ENCODE results near the gene THRB.

GRCh38 chr3:24162929-24163328, 331.7 kb downstream of the THRB start:
- TF ChIP-seq EZH2phosphoT487 (IDR thresholded peaks at IDR 0.05; ENCODE audit: low read depth, severe bottlenecking, unreplicated experiment) (no peak), CTCF (IDR thresholded peaks at IDR 0.05; ENCODE audit: poor library complexity) (no peak), EZH2 (IDR thresholded peaks at IDR 0.05; ENCODE audit: borderline replicate concordance) (no peak)
